Measurements from ENCODE around the gene NCMAP. TPM values are rescaled to one million over a fixed set of nuclear protein-coding genes. Genes with fewer than 3 reads are reported as not detected.

Gene NCMAP
- total and polyA plus RNA-seq, 2 experiments from 2014 or later, result 0.17 to 0.23 TPM

DNA sequence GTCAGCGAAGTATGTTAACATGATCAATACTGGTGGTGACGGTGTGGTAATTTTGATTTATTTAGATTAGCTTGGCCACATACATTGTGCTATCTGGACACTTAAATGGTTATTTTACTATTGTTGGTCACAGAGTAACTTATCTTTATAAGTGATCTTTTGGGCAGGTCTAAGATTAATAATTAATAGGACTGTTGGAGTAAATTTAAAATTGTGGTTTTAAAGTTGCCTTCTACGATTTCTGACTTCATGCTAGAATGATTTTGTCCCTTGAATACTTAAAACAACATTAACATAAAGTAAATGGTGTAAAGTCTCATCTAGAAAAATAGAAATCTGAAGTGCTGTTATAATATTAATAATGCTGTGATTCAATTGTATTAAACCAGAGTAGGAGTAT, 101.9 kb downstream of the NCMAP start (continued):
- TF ChIP-seq, protein P1, sequence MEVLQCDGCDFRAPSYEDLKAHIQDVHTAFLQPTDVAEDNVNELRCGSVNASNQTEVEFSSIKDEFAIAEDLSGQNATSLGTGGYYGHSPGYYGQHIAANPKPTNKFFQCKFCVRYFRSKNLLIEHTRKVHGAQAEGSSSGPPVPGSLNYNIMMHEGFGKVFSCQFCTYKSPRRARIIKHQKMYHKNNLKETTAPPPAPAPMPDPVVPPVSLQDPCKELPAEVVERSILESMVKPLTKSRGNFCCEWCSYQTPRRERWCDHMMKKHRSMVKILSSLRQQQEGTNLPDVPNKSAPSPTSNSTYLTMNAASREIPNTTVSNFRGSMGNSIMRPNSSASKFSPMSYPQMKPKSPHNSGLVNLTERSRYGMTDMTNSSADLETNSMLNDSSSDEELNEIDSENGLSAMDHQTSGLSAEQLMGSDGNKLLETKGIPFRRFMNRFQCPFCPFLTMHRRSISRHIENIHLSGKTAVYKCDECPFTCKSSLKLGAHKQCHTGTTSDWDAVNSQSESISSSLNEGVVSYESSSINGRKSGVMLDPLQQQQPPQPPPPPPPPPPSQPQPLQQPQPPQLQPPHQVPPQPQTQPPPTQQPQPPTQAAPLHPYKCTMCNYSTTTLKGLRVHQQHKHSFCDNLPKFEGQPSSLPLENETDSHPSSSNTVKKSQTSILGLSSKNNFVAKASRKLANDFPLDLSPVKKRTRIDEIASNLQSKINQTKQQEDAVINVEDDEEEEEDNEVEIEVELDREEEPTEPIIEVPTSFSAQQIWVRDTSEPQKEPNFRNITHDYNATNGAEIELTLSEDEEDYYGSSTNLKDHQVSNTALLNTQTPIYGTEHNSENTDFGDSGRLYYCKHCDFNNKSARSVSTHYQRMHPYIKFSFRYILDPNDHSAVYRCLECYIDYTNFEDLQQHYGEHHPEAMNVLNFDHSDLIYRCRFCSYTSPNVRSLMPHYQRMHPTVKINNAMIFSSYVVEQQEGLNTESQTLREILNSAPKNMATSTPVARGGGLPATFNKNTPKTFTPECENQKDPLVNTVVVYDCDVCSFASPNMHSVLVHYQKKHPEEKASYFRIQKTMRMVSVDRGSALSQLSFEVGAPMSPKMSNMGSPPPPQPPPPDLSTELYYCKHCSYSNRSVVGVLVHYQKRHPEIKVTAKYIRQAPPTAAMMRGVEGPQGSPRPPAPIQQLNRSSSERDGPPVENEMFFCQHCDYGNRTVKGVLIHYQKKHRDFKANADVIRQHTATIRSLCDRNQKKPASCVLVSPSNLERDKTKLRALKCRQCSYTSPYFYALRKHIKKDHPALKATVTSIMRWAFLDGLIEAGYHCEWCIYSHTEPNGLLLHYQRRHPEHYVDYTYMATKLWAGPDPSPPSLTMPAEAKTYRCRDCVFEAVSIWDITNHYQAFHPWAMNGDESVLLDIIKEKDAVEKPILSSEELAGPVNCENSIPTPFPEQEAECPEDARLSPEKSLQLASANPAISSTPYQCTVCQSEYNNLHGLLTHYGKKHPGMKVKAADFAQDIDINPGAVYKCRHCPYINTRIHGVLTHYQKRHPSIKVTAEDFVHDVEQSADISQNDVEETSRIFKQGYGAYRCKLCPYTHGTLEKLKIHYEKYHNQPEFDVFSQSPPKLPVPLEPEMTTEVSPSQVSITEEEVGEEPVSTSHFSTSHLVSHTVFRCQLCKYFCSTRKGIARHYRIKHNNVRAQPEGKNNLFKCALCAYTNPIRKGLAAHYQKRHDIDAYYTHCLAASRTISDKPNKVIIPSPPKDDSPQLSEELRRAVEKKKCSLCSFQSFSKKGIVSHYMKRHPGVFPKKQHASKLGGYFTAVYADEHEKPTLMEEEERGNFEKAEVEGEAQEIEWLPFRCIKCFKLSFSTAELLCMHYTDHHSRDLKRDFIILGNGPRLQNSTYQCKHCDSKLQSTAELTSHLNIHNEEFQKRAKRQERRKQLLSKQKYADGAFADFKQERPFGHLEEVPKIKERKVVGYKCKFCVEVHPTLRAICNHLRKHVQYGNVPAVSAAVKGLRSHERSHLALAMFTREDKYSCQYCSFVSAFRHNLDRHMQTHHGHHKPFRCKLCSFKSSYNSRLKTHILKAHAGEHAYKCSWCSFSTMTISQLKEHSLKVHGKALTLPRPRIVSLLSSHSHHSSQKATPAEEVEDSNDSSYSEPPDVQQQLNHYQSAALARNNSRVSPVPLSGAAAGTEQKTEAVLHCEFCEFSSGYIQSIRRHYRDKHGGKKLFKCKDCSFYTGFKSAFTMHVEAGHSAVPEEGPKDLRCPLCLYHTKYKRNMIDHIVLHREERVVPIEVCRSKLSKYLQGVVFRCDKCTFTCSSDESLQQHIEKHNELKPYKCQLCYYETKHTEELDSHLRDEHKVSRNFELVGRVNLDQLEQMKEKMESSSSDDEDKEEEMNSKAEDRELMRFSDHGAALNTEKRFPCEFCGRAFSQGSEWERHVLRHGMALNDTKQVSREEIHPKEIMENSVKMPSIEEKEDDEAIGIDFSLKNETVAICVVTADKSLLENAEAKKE (CRISPR knock-in tag; IDR thresholded peaks at IDR 0.05), result no peak
- TF ChIP-seq ZNF114 (CRISPR knock-in tag; IDR thresholded peaks at IDR 0.05), result no peak
- no peak for TF ChIP-seq EZH2phosphoT487 (IDR thresholded peaks at IDR 0.05; ENCODE audit: unreplicated experiment)

Small RNA genes lying within 50 kb of the gene (small RNA-seq; reads per million reads assigned to genes)
- gene RF00019 (ENCODE audit: low replicate concordance), result not detected

Other genes starting within 250 kb of the NCMAP start
- 0.93 and 1.1 TPM in 2 replicates for gene GRHL3, start 236.7 kb upstream of the NCMAP start, total RNA-seq (2014; rRNA removed; shearing (Covaris generic))
- gene GRHL3, start 236.7 kb upstream of the NCMAP start, polyA plus RNA-seq (2016; fragmentation: Nextera tagmentation; extraction: Ambion mirVana), result 0.78 and 1.4 TPM in 2 replicates
- gene STPG1, start 142.3 kb upstream of the NCMAP start, total RNA-seq (2014; rRNA removed; shearing (Covaris generic)), result 6.5 and 8.2 TPM in 2 replicates
- 9.9 and 11.4 TPM in 2 replicates for gene STPG1, start 142.3 kb upstream of the NCMAP start, polyA plus RNA-seq (2016; fragmentation: Nextera tagmentation; extraction: Ambion mirVana)
- 8.6 and 9.6 TPM in 2 replicates for gene NIPAL3, start 140.3 kb upstream of the NCMAP start, total RNA-seq (2014; rRNA removed; shearing (Covaris generic))
- 4.6 and 5.5 TPM in 2 replicates for gene NIPAL3, start 140.3 kb upstream of the NCMAP start, polyA plus RNA-seq (2016; fragmentation: Nextera tagmentation; extraction: Ambion mirVana)
- 11.2 and 13.7 TPM in 2 replicates for gene RCAN3, start 53.3 kb upstream of the NCMAP start, total RNA-seq (2014; rRNA removed; shearing (Covaris generic))
- 8.9 and 9.1 TPM in 2 replicates for gene RCAN3, start 53.3 kb upstream of the NCMAP start, polyA plus RNA-seq (2016; fragmentation: Nextera tagmentation; extraction: Ambion mirVana)
- gene SRRM1, start 87.2 kb downstream of the NCMAP start, total RNA-seq (2014; rRNA removed; shearing (Covaris generic)), result 115 and 118 TPM in 2 replicates
- 649 and 666 TPM in 2 replicates for gene SRRM1, start 87.2 kb downstream of the NCMAP start, polyA plus RNA-seq (2016; fragmentation: Nextera tagmentation; extraction: Ambion mirVana)
- 308 and 319 TPM in 2 replicates for gene CLIC4, start 189.4 kb downstream of the NCMAP start, total RNA-seq (2014; rRNA removed; shearing (Covaris generic))
- gene CLIC4, start 189.4 kb downstream of the NCMAP start, polyA plus RNA-seq (2016; fragmentation: Nextera tagmentation; extraction: Ambion mirVana), result 84.0 and 92.5 TPM in 2 replicates

Data from GM23338 (cell line).